HEK293T (cell line): Measurements from ENCODE around the gene STXBP5.

Experiments used
- BHLHE40 ChIP-seq: fragments of 450-650 bp; IDR thresholded peaks from 2 replicates; pipeline ENCODE4 v1.6.1; 2016; ENCODE audit warnings: mild to moderate bottlenecking, moderate library complexity, borderline replicate concordance
- SUZ12 ChIP-seq: fragments of 450-650 bp; IDR thresholded peaks from 2 replicates; pipeline ENCODE4 v1.6.1; 2016; ENCODE audit warnings: mild to moderate bottlenecking

DNA sequence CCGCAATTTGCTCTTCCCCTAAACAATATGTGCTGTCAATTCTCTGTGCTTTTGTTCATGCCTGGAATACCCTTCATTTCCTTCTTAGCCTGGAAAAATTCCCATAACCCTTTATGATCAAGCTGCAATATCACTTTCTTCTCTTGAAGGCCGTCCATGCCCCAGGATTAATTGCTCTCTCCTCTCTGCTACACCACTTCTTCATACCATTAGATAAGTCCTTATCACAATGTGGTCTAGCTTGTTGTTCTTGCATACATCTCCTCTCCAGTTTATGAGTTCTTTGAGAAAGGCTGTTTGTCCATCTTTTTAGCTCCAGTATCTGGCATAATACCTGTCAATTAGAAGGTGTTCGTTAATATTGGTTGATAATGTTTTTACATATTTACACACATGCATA is 193.1 kb downstream of the STXBP5 start:
- no peak for TF ChIP-seq SUZ12
- no peak for TF ChIP-seq BHLHE40
